ENCODE measurements around the gene TINCR.
"Not testable (repeated sequence)": the region's sequence is repeated elsewhere in the genome, so short reads cannot be mapped to it uniquely, and the experiment has no call there.

The TINCR gene

DNA sequence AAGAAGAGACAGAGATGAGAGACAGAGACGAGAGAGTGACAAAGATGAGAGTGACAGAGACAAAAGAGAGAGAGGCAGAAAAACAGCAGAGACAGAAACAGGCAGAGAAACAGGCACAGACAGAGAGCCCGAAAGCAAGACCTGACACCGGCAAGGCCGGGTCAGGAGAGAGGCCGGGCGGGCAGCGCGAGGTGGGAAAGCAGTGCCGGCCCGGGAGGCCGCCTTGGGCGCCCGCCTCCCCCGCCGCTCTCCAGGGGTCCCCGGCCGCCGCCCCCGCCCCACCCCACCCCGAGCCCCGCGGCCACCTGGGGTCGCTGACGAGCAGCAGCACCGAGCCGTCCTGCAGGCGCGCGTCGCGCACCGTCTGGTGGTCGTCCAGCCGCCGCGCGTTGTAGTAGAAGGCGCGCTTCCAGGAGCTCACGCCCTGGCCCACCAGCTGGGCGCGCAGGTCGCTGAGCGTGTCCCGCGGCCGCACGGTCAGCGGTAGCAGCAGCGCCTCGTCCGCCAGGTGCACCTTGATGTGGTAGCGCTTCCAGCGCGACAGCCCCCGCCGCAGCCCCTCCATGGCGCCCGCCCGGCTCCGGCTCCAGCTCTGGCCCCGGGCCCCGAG, at the start of gene TINCR:
TSS of gene TINCR (minus strand) at position 594 of the 610 bp plus-strand sequence.
- no peak within 1 kb of the TSS for H3K4me3 ChIP-seq (ENCODE audit: low read length)
- no peak for TF ChIP-seq ZNF274 (IDR thresholded peaks at IDR 0.05; ENCODE audit: low read depth, low read length)

DNA sequence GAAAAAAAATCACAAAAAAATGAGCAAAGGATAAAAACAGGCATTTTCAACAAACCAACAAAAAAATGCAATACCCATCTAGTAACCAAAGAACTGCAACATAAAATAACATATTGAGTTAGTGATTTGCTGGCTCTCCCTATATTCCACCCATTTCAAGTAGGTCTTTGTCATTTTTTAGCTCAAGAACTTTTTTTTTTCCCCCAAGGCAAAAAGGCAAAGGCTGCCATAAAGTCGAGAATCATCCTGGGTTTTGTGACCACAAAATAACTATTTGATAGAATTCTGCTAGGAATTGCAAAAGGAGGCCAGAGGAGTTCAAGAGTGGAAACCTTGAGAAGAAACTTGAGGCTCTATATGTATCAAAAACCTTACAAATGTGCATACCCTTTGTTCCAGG, 49.3 kb upstream of the TINCR start:
- no peak overlapping the region for H3K4me3 ChIP-seq (ENCODE audit: low read length)
- TF ChIP-seq ZNF274 (IDR thresholded peaks at IDR 0.05; ENCODE audit: low read depth, low read length): no peak

DNA sequence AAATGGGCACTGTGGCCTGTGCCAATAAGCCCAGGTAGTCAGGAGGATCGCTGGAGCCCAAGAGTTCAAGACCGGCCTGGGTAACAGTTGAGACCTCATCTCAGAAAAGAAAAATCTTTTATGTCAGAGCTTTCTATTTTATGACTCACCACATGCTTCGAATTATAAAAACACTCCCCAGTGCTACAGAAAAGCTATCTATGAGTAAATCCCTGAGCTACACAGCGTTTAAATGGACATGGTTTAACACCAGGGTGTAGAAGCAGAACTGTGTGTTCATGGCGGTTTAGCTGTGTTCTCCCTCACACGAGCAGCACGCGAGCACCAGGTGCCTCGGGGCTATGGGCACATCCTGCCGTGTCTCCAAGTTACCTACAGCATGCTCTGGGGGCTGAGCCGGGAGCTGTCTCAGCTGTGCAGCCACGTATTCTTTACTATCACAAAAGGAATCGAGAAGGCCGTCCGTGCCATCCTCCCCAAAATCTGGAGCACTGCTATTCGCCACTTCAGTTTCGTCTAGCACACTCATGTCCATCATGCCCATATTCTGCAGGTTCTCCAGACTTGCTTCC, 48.1 kb upstream of the TINCR start:
- no peak for TF ChIP-seq ZNF274 (IDR thresholded peaks at IDR 0.05; ENCODE audit: low read depth, low read length)
- H3K4me3 ChIP-seq (ENCODE audit: low read length): no peak overlapping the region

DNA sequence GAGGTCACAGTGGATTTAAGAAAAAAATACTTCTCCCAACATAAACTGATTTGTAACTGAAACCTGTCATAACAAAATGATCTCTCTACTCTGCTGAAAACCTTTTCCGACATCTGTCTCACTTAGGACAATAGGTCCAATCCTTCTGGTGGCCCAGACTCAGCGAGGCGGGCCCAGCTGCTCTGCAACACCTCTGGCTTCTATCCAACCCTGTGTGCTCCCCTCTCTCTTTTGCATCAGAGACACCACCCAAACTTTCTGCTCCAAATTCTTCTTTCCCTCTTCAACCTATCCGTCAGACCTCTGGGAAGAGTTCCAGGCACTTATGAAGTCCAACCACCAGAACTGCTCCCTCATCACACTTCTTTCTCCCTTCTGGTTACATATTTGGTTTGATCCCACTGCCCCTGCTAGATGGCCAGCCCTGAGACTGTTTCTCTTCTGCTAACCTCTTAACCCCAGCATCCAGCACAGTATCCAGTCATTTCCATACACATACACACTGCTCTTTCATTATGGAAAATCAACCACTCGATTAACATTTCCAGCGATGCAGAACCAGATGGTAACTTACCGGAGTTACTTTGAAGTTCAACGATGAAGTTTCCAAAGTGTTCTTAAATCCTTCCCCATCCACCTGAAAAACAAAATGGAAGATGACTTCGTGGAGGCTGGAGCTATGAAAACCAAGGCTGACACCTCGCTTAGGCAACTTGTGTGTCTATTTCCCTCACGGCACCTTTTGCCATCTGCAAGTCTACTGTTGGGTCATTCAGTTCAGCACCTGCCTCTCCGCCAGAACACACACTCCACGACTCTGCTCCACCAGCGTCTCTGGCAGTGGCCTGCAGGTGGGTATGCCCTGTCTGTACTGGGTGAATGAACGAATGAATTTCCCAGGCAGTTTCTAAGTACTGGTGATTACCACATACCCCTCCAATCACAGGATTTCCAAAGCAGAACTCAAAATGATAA, 45.4 kb upstream of the TINCR start:
- no peak overlapping the region for H3K4me3 ChIP-seq (ENCODE audit: low read length)
- no peak for TF ChIP-seq ZNF274 (IDR thresholded peaks at IDR 0.05; ENCODE audit: low read depth, low read length)

DNA sequence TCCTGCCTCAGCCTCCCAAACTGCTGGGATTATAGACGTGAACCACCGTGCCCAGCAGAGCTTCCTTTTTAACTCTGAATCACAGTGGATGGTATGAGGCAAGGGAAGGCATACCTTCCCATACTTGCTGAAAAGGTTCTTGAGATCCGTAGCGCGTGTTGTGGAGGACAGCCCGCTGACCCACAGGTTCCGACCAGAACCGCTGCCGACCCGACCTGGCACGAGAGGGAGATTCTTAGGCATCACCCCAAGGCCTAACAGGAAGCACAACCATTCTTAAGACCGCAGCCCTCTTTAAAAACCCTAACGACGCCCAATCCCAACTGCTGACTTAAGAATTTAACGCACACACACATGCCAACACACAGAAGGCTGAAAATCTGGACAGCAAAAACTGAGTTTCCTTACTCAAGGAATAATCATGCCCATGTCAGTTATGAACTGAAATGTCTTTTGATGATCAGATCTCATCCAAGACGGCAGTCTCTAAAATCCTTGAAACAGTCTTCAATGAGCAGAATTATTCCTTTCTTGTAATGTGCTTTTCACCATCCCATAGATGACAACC, 42.2 kb upstream of the TINCR start:
- no peak for TF ChIP-seq ZNF274 (IDR thresholded peaks at IDR 0.05; ENCODE audit: low read depth, low read length)
- no peak overlapping the region for H3K4me3 ChIP-seq (ENCODE audit: low read length)

DNA sequence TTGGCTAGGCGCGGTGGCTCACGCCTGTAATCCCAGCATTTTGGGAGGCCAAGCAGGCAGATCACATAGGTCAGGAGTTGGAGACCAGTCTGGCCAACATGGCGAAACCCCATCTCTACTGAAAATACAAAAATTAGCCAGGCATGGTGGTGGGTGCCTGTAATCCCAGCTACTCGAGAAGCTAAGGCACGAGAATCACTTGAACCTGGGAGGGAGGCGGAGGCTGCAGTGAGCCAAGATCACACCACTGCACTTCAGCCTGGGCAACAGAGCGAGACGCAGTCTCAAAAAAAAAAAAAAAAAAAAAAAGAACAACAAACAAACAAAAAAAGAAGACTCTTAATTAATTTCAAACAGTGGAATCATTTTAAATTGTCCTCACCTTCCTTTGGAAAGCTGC, 41.0 kb upstream of the TINCR start:
- not testable (repeated sequence) for H3K4me3 ChIP-seq (ENCODE audit: low read length)

DNA sequence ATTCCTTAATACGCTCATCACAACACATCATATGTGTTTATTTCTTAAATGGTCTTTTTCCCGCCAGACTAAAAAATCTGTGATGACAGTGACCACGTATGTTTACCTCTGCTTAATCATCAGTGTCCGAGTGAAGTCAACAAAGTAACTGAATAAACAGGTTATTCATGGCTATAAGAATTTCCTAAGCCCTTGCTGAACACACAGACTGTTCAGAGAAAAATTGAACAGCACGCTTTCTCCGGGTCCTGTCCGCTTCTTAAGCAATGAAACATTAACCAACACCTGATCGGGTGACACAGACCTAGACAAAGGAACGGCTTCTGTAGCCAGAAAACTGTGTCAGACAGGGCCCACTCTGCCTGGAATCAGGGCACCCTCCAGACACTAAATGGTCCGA, 40.5 kb upstream of the TINCR start:
- no peak overlapping the region for H3K4me3 ChIP-seq (ENCODE audit: low read length)
- no peak for TF ChIP-seq ZNF274 (IDR thresholded peaks at IDR 0.05; ENCODE audit: low read depth, low read length)

DNA sequence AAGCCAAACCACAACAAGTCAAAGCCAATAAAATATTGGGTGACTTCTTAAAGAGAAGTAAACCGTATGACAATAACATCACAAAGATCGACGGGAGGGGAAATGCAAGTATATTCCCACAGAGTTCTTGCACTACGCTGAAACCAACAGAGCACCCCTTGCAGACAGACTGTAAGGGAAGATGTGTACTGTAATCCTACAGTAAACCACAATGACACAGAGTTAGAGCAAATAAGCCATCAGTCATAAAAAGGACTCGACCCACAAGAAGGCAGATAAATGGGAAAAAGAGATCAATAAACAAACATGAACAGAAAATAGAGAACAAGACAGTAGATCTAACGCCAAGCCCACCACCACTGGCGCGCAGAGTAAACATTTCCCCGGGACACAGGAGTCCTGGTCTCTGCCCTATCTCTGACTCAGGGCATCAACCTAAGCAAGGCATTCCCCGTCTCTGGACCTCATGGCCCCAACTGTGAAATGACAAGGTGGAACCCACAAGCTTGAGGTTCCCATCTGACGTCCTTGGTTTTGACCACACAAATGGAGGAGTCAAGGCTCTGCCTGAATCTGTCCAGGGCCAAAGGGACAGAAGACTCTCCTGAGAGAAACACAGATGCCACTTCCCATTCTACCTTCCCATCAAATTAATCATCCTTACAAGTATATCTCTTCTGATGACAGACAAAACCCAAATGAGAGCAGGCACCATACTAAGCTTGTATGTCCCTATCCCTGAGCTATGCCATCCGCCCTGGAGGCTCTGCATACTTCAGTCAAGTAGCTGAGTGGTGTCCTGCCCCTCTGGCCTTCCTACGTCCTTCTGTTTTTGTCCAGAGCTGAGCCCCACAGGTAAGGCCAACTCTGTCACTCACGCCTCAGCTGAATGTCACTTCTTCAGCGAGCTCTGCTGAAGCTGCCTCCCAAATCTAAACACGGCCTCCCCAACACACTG, 39.8 kb upstream of the TINCR start:
- TF ChIP-seq ZNF274 (IDR thresholded peaks at IDR 0.05; ENCODE audit: low read depth, low read length): no peak
- no peak overlapping the region for H3K4me3 ChIP-seq (ENCODE audit: low read length)

DNA sequence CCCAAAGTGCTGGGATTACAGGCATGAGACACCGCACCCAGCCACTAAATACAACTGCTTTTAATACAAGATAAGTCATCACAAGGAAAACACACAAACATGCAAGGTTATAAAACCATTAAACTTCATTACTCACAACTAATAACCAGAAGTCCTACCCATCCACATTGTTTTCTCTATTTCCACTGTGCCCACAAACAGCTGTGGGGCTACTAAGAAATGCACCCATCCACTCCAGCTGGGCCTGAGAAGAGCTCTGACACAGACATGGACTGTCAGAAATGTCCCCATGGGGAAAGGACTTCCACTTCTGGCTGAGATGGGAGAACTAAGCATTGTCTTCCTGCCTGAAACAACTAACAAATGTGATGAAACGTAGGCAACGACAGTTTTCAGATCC, 37.6 kb upstream of the TINCR start:
- no peak overlapping the region for H3K4me3 ChIP-seq (ENCODE audit: low read length)
- no peak for TF ChIP-seq ZNF274 (IDR thresholded peaks at IDR 0.05; ENCODE audit: low read depth, low read length)

DNA sequence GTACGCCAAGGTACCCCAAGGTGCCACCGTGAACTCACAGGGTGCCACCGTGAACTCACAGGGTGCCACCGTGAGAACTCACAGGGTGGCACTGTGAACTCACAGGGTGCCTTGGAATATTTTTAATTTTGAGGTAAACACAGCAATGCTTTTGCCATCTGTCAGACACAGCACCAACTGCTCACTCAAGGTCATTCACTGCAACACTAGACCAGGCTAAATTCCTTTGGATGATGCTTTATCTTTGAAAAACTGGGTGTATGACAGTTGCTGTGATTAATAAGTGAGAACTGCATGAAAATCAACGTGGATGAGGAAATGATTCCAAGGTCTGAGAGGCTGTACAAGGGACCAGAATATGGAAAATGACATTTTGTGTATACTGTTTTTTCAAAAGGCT, 35.9 kb upstream of the TINCR start:
- H3K4me3 ChIP-seq (ENCODE audit: low read length): no peak overlapping the region
- no peak for TF ChIP-seq ZNF274 (IDR thresholded peaks at IDR 0.05; ENCODE audit: low read depth, low read length)

DNA sequence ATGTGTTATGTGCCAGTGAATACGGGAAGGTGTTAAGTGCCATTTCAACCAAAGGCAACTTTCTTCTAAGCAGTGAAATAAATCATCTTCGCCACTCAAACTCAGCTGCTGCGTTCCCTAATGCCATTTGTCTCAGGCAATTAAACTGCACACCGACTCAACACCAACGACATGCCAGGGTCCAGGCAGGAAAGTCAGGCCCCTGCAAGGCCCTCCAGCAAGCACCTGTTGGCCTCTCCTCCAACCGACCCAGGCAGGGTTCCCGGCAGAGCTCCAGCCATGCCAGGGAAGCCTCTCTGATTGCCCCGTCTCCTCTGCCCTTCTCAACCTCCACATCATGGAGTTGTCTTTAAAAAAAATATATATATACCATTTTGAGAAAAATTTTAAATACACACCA, 33.0 kb upstream of the TINCR start:
- TF ChIP-seq ZNF274 (IDR thresholded peaks at IDR 0.05; ENCODE audit: low read depth, low read length): no peak
- H3K4me3 ChIP-seq (ENCODE audit: low read length): no peak overlapping the region

DNA sequence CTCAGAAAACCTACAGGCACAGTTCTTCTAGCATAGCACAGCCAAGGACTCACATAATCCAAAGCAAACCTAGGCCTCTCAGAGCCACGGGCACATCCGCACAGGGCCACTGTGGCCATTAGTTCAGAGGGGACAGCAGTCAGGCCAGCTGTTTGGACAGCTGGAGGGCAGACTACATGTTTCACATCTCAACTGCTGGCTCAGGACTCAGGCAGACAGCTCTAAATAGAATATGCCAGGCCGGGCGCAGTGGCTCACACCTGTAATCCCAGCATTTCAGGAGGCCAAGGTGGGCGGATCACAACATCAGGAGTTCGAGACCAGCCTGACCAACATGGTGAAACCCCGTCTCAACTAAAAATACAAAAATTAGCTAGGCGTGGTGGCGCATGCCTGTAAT, 28.0 kb upstream of the TINCR start:
- TF ChIP-seq ZNF274 (IDR thresholded peaks at IDR 0.05; ENCODE audit: low read depth, low read length): no peak
- H3K4me3 ChIP-seq (ENCODE audit: low read length): no peak overlapping the region

DNA sequence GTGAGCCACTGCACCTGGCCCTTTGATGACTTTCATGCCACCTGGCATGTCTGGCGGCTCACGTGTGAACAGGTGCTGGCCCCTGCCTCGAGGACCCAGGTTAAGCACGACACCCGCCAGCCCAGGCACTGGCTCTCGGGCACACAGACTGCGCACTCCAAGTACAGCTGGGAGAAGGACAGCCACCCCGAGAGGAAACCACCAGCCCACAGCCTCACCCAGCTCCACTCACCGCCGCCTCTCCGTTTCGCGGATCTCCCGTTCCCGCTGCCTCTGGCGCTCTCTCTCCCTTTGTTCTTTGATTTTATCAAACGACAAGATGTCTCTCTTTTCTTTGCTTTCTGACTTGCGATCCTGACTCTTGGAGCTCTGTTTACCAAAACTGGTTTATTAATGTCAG, 27.4 kb upstream of the TINCR start:
- no peak for TF ChIP-seq ZNF274 (IDR thresholded peaks at IDR 0.05; ENCODE audit: low read depth, low read length)
- no peak overlapping the region for H3K4me3 ChIP-seq (ENCODE audit: low read length)

DNA sequence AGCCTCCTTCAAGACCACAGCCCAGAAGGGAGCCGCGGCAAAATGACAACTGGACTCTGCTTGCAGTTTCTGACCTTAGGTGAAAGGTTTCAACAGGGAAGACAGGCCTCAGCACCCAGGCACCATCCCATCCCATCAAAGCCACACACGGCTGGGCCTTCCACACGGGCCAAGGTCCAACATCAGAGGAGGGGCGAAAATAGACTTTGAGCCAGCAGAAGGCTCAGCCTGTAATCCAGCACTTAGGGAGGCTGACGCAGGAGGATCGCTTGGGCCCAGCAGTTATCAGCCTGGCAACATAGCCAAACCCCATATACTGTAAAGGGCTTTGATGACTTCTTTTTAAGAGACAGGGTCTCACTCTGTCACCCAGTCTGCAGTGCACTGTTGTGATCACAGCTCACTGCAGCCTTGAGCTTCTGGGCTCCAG, 26.8 kb upstream of the TINCR start:
- TF ChIP-seq ZNF274 (IDR thresholded peaks at IDR 0.05; ENCODE audit: low read depth, low read length): no peak

More for the DNA sequence above, 26.8 kb upstream of the TINCR start:
- no peak overlapping the region for H3K4me3 ChIP-seq (ENCODE audit: low read length)

Data from GM08714 (cell line).